Measurements from ENCODE around the gene ARHGEF19. TPM values are rescaled to one million over a fixed set of nuclear protein-coding genes. Genes with fewer than 3 reads are reported as not detected.

Gene ARHGEF19
- total and polyA plus RNA-seq, 2 of the 13 experiments (the other 11 are each of a cell fraction or from before 2014, with no cell fraction given), result 1.7 to 1.8 TPM

- DNase-seq (ENCODE audit: low spot score) (no peak), FAIRE-seq (no peak), ATAC-seq (no peak)
- CTCF ChIA-PET (ENCODE audit: low intra/inter-chr PET ratio, low total read pairs), result interaction anchor here (1.3 to 6.0 kb wide), 3 partner anchors 106 to 111 kb away, joined by 4 to 98 read pairs (median 5); no protein-coding TSS in a partner anchor
- no peaks in the 10 kb centered on the region for H3K9me3 ChIP-seq (ENCODE audit: low read length)
- no peak overlapping the region for H3K27ac ChIP-seq (ENCODE audit: extremely low read length, insufficient read depth, low read length)
- intact Hi-C loops (cut with micrococcal nuclease; ENCODE audit: unreplicated experiment), result loop anchor here (1.0 kb wide), 1 partner anchor 107 kb away; no protein-coding TSS in a partner anchor
- H3K9ac ChIP-seq (ENCODE audit: insufficient read depth, low read depth, low read length), result no peak overlapping the region
- no TSS peak for BruUV-seq (replicated peaks)
- no peak overlapping the region for H3K4me3 ChIP-seq (replicated peaks in 1 of 3; ENCODE audit: insufficient read depth in 1 of 3, low read depth in 2 of 3, low read length in 3 of 3)
- no peaks in the 10 kb centered on the region for H3K36me3 ChIP-seq (replicated peaks in 1 of 2; ENCODE audit: control insufficient read depth in 1 of 2, insufficient read depth in 2 of 2, low read length in 2 of 2)
- POLR2A ChIA-PET, result interaction anchor here (0.9 to 1.8 kb wide), 3 partner anchors 41 to 104 kb away, joined by 3 to 7 read pairs (median 3); no protein-coding TSS in a partner anchor
- in situ Hi-C loops (cut with HindIII; ENCODE audit: extremely low pct_ligation_motif_present, low pct_unique_long_range_greater_than_20kb), result no loop called here
- H2AFZ ChIP-seq (ENCODE audit: low read length), result no peak overlapping the region
- no peak overlapping the region for H3K4me2 ChIP-seq (ENCODE audit: low read depth, low read length)
- peaks cover 75% of the 10 kb centered on the region for H3K4me1 ChIP-seq (ENCODE audit: insufficient read depth, low read length)
- peak; percentile 39; the same call in 1 of the 2 replicates for TF ChIP-seq ZMYM3 (CRISPR knock-in tag; IDR thresholded peaks at IDR 0.05)
- no peak for TF ChIP-seq RFX5 (IDR thresholded peaks at IDR 0.05; ENCODE audit: low read depth, low read length)
- TF ChIP-seq ZNF768 (CRISPR knock-in tag; IDR thresholded peaks at IDR 0.05), result peak; percentile 89
- H3K79me2 ChIP-seq (ENCODE audit: insufficient read depth, low read length), result no peaks in the 10 kb centered on the region
- whole genome bisulfite sequencing (ENCODE audit: low lambda C conversion rate), result 42% methylated on average over 8 of the region's 9 CpGs
- H3K27me3 ChIP-seq (ENCODE audit: control insufficient read depth in 1 of 2, insufficient read depth in 2 of 2, low read length in 2 of 2), result peaks cover 2 to 4% of the 10 kb centered on the region in 2 experiments; a peak in 2 of 5 replicates
- H4K20me1 ChIP-seq (ENCODE audit: insufficient read depth, low read length), result no peaks in the 10 kb centered on the region
These were observed 25.7 kb downstream of the ARHGEF19 start for GRCh38 chr1:16186655-16187235.

GRCh38 chr1:16184557-16185303, 27.7 kb downstream of the ARHGEF19 start:
- Histone ChIP-seq H3K4me3 (replicated peaks in 1 of 3; ENCODE audit: insufficient read depth in 1 of 3, low read depth in 2 of 3, low read length in 3 of 3) (no peak overlapping the region), H4K20me1 (ENCODE audit: insufficient read depth, low read length) (no peaks in the 10 kb centered on the region), H3K4me1 (ENCODE audit: insufficient read depth, low read length) (peaks cover 84% of the 10 kb centered on the region), H3K4me2 (ENCODE audit: low read depth, low read length) (peak overlapping the region; percentile 15; the same call in 1 of the 2 replicates), H3K27me3 (ENCODE audit: control insufficient read depth in 1 of 2, insufficient read depth in 2 of 2, low read length in 2 of 2) (peaks cover 0 to under 1% of the 10 kb centered on the region in 2 experiments; a peak in 1 of 5 replicates), H3K9me3 (ENCODE audit: low read length) (no peaks in the 10 kb centered on the region), H3K79me2 (ENCODE audit: insufficient read depth, low read length) (no peaks in the 10 kb centered on the region), H3K9ac (ENCODE audit: insufficient read depth, low read depth, low read length) (no peak overlapping the region), H3K27ac (ENCODE audit: extremely low read length, insufficient read depth, low read length) (no peak overlapping the region), H3K36me3 (replicated peaks in 1 of 2; ENCODE audit: control insufficient read depth in 1 of 2, insufficient read depth in 2 of 2, low read length in 2 of 2) (no peaks in the 10 kb centered on the region), H2AFZ (ENCODE audit: low read length) (no peak overlapping the region)
- no peak for FAIRE-seq
- in situ Hi-C loops (cut with HindIII; ENCODE audit: extremely low pct_ligation_motif_present, low pct_unique_long_range_greater_than_20kb) (loop anchor here (5.0 kb wide), 2 partner anchors 37 to 107 kb away; no protein-coding TSS in a partner anchor), intact Hi-C loops (cut with micrococcal nuclease; ENCODE audit: unreplicated experiment) (no loop called here)
- BruUV-seq (replicated peaks), result no TSS peak
- ChIA-PET CTCF (ENCODE audit: low intra/inter-chr PET ratio, low total read pairs) (interaction anchor here (6.0 kb wide), 1 partner anchor 104 kb away, joined by 98 read pairs; no protein-coding TSS in a partner anchor), POLR2A (interaction anchor here (1.1 to 4.5 kb wide), 2 partner anchors 30 to 101 kb away, joined by 3 to 51 read pairs; partner anchors contain the start of gene EPHA2)
- DNase-seq (ENCODE audit: low spot score), result no peak
- no peak for ATAC-seq
- WGBS (ENCODE audit: low lambda C conversion rate), result 21% methylated on average over 5 of the region's 10 CpGs
- TF ChIP-seq TBX2 (CRISPR knock-in tag; IDR thresholded peaks at IDR 0.05; ENCODE audit: borderline replicate concordance) (0 out of 2 replicates have a peak, but pooled peaks have one; percentile 20), ZNF570 (CRISPR knock-in tag; IDR thresholded peaks at IDR 0.05; ENCODE audit: borderline replicate concordance) (no peak), ZNF263 (CRISPR knock-in tag; IDR thresholded peaks at IDR 0.05) (no peak), GABPB1 (CRISPR knock-in tag; IDR thresholded peaks at IDR 0.05) (no peak), PPARG (CRISPR knock-in tag; conservative IDR thresholded peaks at IDR 0.05) (no peak), AKNA (CRISPR knock-in tag; IDR thresholded peaks at IDR 0.05; ENCODE audit: borderline replicate concordance) (no peak), HNRNPL (IDR thresholded peaks at IDR 0.05; ENCODE audit: low read depth, low read length) (0 out of 2 replicates have a peak, but pooled peaks have one; percentile 51), ZNF317 (CRISPR knock-in tag; IDR thresholded peaks at IDR 0.05) (no peak), ZNF749 (CRISPR knock-in tag; IDR thresholded peaks at IDR 0.05; ENCODE audit: borderline replicate concordance) (no peak)

Measured in HepG2 (cell line).